GM15510 (cell line): ENCODE results near the gene MET.

Source experiments
- POLR2A ChIP-seq: IDR thresholded peaks from 3 replicates; pipeline ENCODE4 v1.6.1; 2011; ENCODE audit warnings: borderline replicate concordance; ENCODE audit not compliant: insufficient read length; ENCODE audit errors: extremely low read depth

The MET gene

DNA sequence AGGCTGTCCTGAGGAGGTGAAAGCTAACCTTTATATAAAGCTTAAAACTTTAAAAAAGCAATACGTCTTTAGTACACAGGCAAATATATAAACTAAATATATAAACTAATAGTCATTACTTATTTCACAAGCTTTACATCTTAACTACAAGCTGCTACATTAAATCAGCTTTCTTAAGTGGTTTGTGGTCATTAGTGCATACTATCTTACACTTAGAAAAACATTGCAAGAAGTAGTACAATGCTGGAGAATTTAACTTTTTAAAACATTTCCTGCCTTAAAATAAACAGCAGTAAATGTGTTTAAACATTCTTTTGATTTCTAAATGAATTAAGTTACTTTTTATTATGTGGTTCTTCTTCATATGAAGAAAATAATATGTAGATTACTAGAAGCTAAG lies 36.3 kb downstream of the MET start:
- no peak for TF ChIP-seq POLR2A

DNA sequence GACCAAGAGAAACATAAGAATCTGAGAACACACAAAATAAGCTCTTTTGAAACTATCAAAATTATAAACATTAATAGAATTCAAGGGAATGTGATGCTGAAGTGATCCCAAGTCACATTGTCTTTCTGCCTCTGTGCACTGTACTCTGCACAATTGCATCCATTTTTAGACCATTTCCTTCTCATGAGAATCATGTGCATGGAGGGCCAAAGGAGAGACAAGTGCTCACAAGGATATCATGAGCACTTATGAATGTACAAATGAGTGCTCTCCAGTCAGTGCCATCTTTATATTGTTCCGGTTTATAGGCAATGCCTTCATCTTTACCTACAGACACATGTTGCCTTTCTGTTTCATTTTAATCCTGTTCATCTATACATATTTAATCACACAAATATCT lies 36.9 kb downstream of the MET start:
- TF ChIP-seq POLR2A = no peak

DNA sequence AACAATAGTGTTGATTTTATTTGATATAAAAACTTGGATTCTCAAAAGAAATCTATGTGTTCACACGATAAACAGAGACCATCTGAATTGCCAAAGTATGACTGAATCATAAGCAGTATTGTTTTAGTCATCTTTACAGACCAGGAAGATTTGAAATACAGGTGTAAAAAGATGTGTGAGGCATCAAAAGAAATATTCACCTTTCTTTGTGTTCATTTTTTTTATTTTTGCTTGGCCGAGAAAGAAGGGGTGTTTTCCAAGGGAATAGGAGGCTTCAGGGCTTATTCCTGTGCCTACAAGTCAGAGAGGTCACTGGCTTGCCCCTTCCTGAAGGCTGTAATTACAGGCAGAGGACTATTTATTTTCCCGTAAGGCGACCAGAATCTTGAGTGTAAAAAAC lies 37.3 kb downstream of the MET start:
- no peak for TF ChIP-seq POLR2A

DNA sequence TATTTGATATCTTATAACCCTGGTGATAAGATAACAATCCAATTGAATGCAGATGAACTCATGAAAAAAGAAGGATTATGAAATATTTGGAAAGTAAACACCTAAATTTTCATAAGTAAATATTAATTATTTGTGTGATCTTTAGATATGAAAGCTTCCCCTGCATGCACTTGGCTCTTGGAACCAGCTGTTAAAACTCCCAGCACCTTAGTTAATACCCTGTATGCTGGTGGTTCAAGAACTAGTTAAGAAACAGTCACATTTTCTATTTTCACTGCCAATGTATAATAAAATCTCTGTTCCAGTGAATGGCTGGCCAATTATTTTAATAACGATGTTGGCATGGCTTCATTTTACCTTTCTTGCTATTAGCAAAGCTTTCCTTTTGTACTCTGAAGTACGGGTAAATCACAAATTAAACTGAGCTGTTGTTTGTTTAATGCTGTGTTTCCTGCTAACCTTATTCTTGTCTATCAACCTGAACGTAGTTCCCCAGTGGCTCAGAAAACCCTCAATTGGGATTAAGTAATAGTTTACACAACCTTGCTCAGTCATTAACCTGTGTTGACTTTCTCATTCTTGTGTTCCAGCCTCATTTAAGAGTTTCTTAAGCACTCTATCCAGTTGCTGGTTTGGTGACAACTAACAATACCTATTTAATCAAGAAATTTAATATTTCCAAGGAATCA lies 38.9 kb downstream of the MET start:
- TF ChIP-seq POLR2A = no peak

DNA sequence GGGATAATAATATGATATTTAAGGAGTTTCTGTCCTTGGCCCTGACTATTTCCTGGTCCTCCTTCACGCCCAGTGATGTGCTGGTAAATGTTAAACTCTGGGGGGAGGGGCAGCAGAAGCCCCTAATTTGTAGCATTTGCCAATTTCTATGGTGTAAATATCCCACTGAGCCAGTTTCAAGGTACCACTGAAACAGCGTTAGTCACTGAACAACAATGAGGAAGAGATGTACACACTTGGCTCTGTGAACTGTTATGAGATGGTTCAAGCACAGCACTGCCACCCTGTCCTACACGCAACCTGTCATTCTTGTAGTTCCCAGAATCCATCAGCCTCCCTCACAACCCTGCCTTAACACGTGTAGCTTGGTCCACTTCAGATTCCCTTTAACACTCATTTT lies 39.8 kb downstream of the MET start:
- TF ChIP-seq POLR2A = no peak

DNA sequence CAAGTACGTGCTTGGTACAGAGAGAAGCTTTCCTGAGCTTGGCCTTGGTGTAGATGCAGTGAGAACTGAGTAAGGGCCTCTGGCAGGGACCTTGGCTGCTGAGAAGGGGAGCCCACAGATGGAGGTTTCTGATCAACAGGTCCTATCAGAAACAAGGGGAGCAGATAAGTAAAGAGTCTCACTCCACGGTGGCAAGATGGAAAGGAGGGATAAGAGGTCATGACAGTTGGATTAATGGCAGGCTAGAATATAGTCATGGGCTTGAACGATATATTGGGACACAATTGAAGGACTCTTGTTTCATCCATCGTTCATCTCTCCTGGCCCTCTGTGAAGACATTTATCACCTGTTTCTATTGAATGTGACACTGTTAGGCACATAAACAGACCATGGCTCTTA lies 41.5 kb downstream of the MET start:
- TF ChIP-seq POLR2A = no peak

DNA sequence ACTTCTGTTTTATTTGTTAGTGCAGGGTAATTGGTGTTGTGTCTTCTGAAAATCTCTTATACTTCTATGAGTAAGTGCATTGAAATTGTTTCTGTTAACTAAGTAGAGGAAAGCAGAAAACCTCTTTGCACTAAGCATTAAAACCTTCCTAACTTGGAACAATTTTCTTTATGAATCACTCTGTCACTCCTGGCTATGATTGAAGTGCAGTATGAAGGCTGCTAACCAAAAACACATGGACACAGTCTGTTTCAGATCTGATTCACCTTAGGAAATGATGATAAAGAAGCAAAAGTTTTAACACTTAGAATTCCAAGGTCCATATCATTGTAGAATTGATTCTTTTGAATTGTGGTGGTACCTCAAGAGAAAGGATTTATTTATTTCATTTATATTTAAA lies 41.9 kb downstream of the MET start:
- no peak for TF ChIP-seq POLR2A

DNA sequence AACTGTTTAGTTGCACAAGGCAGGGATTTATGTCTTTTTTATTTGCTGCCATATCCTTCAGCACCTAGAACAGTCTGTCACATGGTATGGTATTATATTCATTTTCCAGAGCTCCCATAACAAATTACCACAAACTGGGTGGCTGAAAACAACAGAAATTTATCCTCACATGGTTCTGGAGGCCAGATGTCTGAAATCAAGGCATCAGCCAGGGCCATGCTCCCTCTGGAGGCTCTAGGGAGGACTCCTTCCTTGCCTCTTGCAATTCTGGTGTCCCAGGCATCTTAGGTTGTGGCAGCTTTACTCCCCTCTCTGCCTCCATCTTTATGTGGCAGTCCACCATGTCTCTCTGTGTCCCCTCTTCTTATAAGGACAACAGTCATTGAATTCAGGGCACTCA lies 43.1 kb downstream of the MET start:
- no peak for TF ChIP-seq POLR2A

DNA sequence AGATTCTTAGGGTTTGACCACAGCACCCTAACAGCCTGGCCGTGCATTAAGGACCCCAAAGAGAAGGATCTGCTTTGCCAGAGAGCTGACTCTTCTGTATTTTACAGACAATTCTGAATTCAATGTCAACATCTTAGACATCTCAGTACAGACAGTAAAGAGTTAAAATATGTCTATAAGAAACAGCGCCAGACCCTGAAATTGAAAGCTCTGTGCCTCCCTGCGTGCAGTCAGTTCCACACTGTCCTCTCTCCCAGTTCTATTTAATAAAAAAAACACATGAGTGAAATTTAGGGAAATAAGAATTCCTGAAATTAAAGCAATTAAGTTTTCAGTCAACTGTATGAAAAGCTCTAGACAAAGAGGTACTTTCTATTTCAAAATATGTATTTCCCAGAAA lies 45.1 kb downstream of the MET start:
- TF ChIP-seq POLR2A = no peak

DNA sequence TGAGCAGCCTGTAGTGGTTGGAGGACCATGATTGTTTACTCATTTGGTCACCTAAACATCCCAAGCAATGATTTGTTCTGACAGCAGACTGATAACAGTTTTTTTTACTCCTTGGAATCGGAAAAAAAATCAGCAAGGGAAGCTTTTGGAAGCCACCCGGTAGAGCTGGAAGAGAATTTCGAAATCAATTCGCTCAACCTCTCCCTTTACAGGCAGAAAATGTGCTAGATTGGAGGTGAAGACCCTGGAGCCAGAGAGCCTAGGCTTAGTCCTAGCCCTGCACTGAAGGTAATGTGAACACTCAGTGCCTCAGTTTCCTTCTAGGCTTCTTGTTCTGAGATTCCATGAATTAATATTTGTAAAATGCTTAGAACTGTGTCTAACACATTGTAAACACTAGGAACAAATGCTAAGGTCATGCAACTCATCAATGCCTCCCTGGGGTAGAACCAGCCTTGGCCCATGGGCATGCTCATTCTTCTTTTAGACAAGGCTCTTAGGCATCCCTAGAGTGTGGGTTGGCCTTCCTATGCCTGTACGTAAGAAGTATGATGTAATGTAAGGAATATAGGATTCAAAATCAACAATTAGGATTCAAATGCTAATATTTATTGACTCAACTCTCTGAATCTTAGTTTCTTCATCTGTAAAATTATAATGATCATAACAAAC lies 52.7 kb downstream of the MET start:
- no peak for TF ChIP-seq POLR2A

DNA sequence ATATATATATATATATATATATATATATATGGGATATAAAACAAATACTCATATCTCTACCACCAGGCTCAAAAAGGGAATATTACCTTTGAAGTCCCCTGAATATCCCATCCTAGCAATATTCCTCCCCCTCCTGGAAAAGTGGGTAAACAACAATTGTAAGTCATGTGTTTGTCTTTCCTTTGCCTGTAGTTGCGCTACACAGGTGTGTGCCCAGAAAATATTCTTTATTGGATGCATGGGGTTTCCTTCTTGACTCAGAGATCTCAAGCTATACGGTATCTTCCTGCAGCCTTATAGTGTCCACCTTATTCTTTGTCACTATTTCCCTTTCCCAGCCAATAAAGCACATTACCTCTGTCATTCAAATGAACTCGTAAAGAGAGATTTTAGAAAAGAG lies 54.2 kb downstream of the MET start:
- TF ChIP-seq POLR2A = no peak

DNA sequence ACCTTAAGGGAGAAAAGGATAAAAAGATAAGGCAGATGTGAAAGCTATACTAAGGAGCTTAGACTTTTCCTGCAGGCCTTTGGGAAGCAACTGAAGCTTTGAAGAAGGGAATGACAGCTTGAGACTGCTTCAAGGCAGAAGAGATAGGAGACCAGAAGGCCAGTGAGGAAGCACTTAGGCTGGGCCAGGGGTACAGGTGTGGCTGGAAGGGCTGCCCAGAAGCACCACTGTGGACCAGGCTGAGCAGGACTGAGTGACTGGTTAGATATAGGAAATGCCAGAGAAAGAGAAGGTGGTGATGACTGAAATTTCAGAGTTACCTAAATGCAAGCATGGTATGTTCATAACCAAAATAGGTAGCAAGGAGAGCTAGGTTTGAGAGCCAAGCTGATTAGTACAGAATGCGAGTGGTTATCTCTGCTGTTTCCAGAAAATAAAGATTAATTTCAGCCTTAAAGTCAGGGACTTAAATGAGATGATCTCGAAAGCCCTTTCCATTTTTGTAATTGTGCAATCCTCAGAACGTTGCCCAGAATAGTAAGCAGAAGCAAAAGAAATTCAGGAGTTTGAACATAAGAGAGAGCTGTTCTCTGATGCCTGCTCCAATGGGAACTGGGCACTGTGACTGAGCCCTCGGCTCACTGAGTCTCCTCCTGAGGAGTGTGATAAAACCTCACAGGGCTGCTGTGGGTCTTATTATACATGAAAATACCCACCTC lies 54.9 kb downstream of the MET start:
- no peak for TF ChIP-seq POLR2A

DNA sequence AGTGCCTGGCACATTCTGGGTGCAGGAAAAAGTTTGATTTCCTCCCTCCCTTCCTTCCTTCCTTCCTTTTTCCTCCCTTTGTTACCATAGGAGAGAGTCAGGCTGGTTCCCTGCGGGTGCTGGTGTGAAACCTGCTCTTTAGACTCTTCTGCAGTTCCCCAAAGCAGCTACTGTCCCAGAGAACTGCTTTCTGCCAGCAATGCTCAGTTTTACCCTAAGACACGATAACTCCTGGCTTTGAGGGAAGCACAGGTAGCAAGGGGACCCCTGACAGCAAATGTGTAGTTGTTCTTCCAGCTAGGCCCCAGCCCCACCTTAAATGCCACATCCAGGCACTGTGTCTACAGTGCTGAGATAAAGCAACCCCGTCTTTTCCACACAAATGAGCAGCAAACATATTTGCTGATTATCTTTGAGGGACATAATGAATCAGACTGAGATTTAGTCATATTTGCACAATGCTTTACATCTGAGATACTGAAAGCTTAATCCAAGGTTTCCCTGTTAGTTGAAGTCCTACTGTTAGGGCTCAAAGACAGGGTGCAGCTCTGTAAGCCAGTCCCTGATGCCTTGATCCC lies 55.5 kb downstream of the MET start:
- TF ChIP-seq POLR2A = no peak

DNA sequence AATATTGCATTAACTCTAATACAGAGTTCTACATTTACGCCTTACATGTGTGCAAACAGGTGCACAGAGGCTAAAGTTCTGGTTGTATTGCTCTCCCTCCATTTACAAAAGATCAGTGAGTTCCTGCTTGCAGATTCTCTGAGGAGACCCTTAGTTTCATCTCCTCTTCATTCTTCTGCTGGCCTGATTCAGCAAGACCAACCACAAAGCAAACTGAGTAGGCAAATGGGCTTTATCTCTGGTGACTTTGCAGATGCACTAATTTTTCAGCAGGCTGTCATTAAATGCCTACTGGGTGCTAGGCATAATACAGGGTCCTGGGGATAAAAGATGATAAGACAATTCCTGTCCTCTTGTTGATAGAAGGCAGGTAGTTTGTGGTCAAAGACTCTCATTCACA lies 56.4 kb downstream of the MET start:
- TF ChIP-seq POLR2A = no peak
